GM13976 (cell line): ENCODE results near the gene THEMIS2.
"Not testable (repeated sequence)": the region's sequence is repeated elsewhere in the genome, so short reads cannot be mapped to it uniquely, and the experiment has no call there.

Experiments used
- DNase-seq: peaks from one replicate; pipeline ENCODE4 v3.0.0; 2012; ENCODE audit warnings: low spot score
- CTCF ChIP-seq: IDR thresholded peaks from 2 replicates; pipeline ENCODE4 v1.5.1; 2012; ENCODE audit warnings: borderline replicate concordance, mild to moderate bottlenecking; ENCODE audit not compliant: insufficient read depth; ENCODE audit errors: extremely low read depth, missing control alignments, control extremely low read depth
- in situ Hi-C: fragments of 300-500 bp; cut with MboI; formaldehyde crosslinking; loops from one replicate; pipeline ENCODE4 v1.12.0; 2022; ENCODE audit warnings: low sequenced_read_pairs, mixed read lengths, inconsistent platforms; ENCODE audit not compliant: unreplicated experiment

THEMIS2 gene

DNA sequence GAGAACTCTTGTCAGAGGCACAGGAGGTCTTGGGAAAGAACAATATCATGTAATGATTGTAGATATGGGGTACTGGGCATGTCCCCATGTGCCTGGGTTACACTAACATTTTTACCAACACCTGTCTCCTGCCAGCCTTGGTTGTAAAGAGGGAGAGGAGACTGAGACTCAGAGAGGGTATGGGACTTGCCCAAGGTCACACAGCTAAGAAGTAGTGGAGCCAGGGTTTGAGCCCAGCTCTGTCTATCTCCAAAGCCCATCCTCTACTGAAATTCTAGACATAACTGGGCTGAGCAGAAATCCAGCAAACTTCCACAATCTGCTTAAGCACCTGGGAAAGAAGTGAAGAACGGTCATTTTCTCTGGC, 2.6 kb upstream of the THEMIS2 start:
- DNase-seq, result no peak
- TF ChIP-seq CTCF, result no peak
- in situ Hi-C loops, result no loop called here

GRCh38 chr1:27871076-27871475, 1.3 kb upstream of the THEMIS2 start:
- in situ Hi-C loops, DNase-seq: not testable (repeated sequence)

DNA sequence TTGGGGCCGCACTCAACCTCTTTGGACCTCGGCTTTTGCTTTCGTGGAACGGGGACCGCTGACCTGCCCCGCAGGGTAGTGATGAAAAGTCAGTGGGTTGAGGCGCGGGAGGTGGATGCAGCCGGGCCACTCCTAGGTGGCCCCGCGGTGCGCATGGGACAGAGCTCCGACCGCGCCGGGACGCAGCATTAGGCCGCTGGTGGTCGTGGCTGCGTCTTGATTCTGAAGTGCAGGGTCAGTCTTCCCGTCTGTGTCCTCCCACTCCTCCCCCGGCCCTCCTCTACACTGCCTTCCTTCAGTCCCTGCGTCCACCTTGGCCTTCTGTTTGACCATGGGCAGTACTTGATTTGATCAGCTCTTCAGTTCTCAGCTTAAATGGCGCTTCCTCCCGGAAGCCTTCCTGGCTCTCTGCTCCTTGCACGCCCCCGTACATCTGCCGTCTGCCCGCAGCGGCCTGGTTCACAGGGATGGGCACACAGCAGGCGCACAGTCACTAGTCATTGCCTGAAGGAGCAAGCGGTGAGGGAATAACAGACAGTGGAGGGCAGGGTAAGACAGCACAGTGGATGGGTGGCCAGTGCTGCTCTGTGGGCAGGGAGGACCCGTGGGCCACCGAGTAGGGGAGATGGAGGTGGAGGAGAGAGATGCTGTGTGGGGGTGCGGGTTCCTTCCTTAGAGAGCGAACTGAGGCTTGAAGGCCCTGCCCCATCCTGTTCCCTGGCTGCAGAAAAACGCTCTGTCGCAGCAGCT, 633 bp downstream of the THEMIS2 start:
- DNase-seq, result peak; percentile 42
- in situ Hi-C loops, result no loop called here
- TF ChIP-seq CTCF, result no peak

- no peak for TF ChIP-seq CTCF
- DNase-seq, result no peak
- in situ Hi-C loops, result no loop called here
These were observed 1.5 kb downstream of the THEMIS2 start for GRCh38 chr1:27873671-27874384.

- no peak for DNase-seq
- TF ChIP-seq CTCF, result no peak
- in situ Hi-C loops, result no loop called here
These were observed 4.2 kb downstream of the THEMIS2 start for GRCh38 chr1:27876341-27877114.

DNA sequence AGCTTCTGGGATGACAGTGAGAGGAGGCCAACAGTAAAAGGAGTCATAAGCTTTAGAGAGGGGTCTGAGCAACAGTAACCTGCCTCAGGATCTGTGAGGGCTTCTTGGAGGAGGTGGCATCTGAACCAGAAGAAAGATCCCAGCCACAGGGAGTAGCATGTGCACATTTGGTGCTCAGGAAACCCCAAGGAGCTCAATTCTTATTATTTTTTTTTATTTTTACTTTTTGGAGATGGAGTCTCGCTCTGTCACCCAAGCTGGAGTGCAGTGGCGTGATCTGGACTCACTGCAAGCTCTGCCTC, 4.7 kb downstream of the THEMIS2 start:
- in situ Hi-C loops, result no loop called here
- DNase-seq, result no peak
- TF ChIP-seq CTCF, result no peak

GRCh38 chr1:27878039-27878438, 5.7 kb downstream of the THEMIS2 start:
- TF ChIP-seq CTCF, result no peak
- DNase-seq, result no peak
- in situ Hi-C loops, result no loop called here
